B cell (primary cell): ENCODE measurements around the gene KIDINS220. TPM values are rescaled to one million over a fixed set of nuclear protein-coding genes. Genes with fewer than 3 reads are reported as not detected.

ENCODE experiments used
- ATAC-seq: fragments of 200-7000 bp; cut with Tn5 transposase; one replicate; pipeline ENCODE4 v1.10.0; 2021; ENCODE audit warnings: low read depth, mild to moderate bottlenecking, moderate number of reproducible peaks, moderate library complexity
- CTCF ChIA-PET: fragments of 350-600 bp; sonication (Branson Sonifier 250); formaldehyde crosslinking; loops from one replicate; lab custom pipeline; 2021; ENCODE audit warnings: antibody characterized with exemption, inconsistent platforms; lab: Charles Lee
- POLR2A ChIA-PET: fragments of 350-600 bp; sonication (Branson Sonifier 250); formaldehyde crosslinking; loops from one replicate; lab custom pipeline; 2021; ENCODE audit warnings: antibody characterized with exemption; lab: Charles Lee
- DNase-seq: peaks from one replicate; pipeline ENCODE4 v3.0.0; 2013
- H2AFZ ChIP-seq: 2 replicates; pipeline ENCODE4 v1.6.1; 2012; ENCODE audit warnings: mild to moderate bottlenecking, low read depth, low read length; ENCODE audit not compliant: insufficient read depth, poor library complexity, severe bottlenecking
- H3K27ac ChIP-seq, 2 donors: 1 replicate in 1 of 2; 2 replicates in 1 of 2; pipeline ENCODE4 v1.5.1; 2012 to 2013; ENCODE audit warnings: low read length in 2 of 2, mild to moderate bottlenecking in 2 of 2, moderate library complexity in 1 of 2
- H3K27me3 ChIP-seq, 4 experiments: fragments of 200-600 bp in 1 of 4; sonication (generic) in 1 of 4; replicated peaks in 1 of 4; 1 replicate in 2 of 4; 2 replicates in 2 of 4; pipeline versions ENCODE4 v1.6.1 to v1.7.0; 2013 to 2016; ENCODE audit warnings: low read length in 3 of 4, mild to moderate bottlenecking in 2 of 4, mixed read lengths in 1 of 4, moderate library complexity in 1 of 4; ENCODE audit not compliant: insufficient read depth in 4 of 4, control insufficient read depth in 3 of 4; ENCODE audit errors: control extremely low read depth in 1 of 4
- H3K36me3 ChIP-seq, 2 experiments: replicated peaks in 1 of 2; 1 replicate in 1 of 2; 2 replicates in 1 of 2; pipeline versions ENCODE4 v1.6.1 to v1.7.1; 2013; ENCODE audit warnings: low read length in 1 of 2; ENCODE audit not compliant: insufficient read depth in 2 of 2, control insufficient read depth in 1 of 2; ENCODE audit errors: control extremely low read depth in 1 of 2, extremely low read depth in 1 of 2
- H3K4me1 ChIP-seq, 2 donors: fragments of 200-600 bp in 1 of 2; sonication (generic) in 1 of 2; 1 replicate in 1 of 2; 2 replicates in 1 of 2; pipeline versions ENCODE4 v1.5.1 to v1.6.1; 2013 to 2017; ENCODE audit warnings: low read length in 2 of 2; ENCODE audit not compliant: control insufficient read depth in 2 of 2, insufficient read depth in 2 of 2
- H3K4me2 ChIP-seq: replicated peaks from 2 replicates; pipeline ENCODE3; 2012; ENCODE audit warnings: mild to moderate bottlenecking, low read depth, low read length; ENCODE audit not compliant: poor library complexity, severe bottlenecking
- H3K4me3 ChIP-seq, 5 experiments: fragments of 200-600 bp in 1 of 5; sonication (generic) in 1 of 5; 1 replicate in 3 of 5; 2 replicates in 2 of 5; pipeline versions ENCODE4 v1.5.1 to v1.7.0; 2011 to 2016; ENCODE audit warnings: low read length in 4 of 5, mild to moderate bottlenecking in 4 of 5, low read depth in 2 of 5, control low read depth in 1 of 5, moderate library complexity in 1 of 5; ENCODE audit not compliant: insufficient read depth in 1 of 5; ENCODE audit errors: control extremely low read depth in 1 of 5, extremely low read depth in 1 of 5
- H3K79me2 ChIP-seq: fragments of 200-600 bp; sonication (generic); one replicate; pipeline ENCODE4 v1.6.0; 2016; ENCODE audit warnings: low read length; ENCODE audit not compliant: control insufficient read depth, insufficient read depth
- H3K9ac ChIP-seq: fragments of 200-600 bp; sonication (generic); 2 replicates; pipeline ENCODE4 v1.6.1; 2017; ENCODE audit warnings: mild to moderate bottlenecking, low read length, moderate library complexity
- H3K9me3 ChIP-seq, 3 donors: one replicate each; pipeline versions ENCODE4 v1.6.1 to v1.7.1; 2013; ENCODE audit warnings: low read length in 2 of 3; ENCODE audit not compliant: control insufficient read depth in 2 of 3, insufficient read depth in 1 of 3; ENCODE audit errors: control extremely low read depth in 1 of 3
- H4K20me1 ChIP-seq: 2 replicates; pipeline ENCODE4 v1.6.0; 2012; ENCODE audit warnings: mild to moderate bottlenecking, low read length; ENCODE audit not compliant: insufficient read depth, control insufficient read depth, poor library complexity, severe bottlenecking
- H3K27ac Mint-ChIP-seq: one replicate; pipeline ENCODE4 v1.8.0; 2021; ENCODE audit warnings: mixed read lengths
- H3K27me3 Mint-ChIP-seq: one replicate; pipeline ENCODE4 v1.8.0; 2021; ENCODE audit warnings: mixed read lengths
- H3K4me1 Mint-ChIP-seq: one replicate; pipeline ENCODE4 v1.8.0; 2021; ENCODE audit warnings: mixed read lengths
- H3K4me3 Mint-ChIP-seq: one replicate; pipeline ENCODE4 v1.8.0; 2021; ENCODE audit warnings: mixed read lengths
- H3K9me3 Mint-ChIP-seq: one replicate; pipeline ENCODE4 v1.8.0; 2022; ENCODE audit warnings: mixed read lengths; ENCODE audit not compliant: insufficient read depth
- EZH2 ChIP-seq: IDR thresholded peaks from 2 replicates; pipeline ENCODE4 v1.6.1; 2012; ENCODE audit warnings: borderline replicate concordance, low read depth, mild to moderate bottlenecking, moderate library complexity, low read length; ENCODE audit not compliant: insufficient read depth, poor library complexity, severe bottlenecking
- WGBS: methylation state at CpG from one replicate; pipeline ENCODE4 v1.1.5; 2013; ENCODE audit warnings: missing lambda C conversion rate; ENCODE audit not compliant: insufficient coverage; 5-methylcytosine and 5-hydroxymethylcytosine counted together
- intact Hi-C: fragments of 100-400 bp; cut with micrococcal nuclease; formaldehyde crosslinking; loops from one replicate; pipeline ENCODE4 v1.10.0; 2022
- polyA plus RNA-seq: library from polyadenylated mRNA; depleted of rRNA; stranded (reverse); fragments of >200 nt; gene quantifications from 2 replicates; pipeline ENCODE4 v1.2.3, GENCODE V29; 2012
- total RNA-seq, 2 donors: library from RNA; stranded (reverse); fragments of 120-200 nt in 1 of 2; gene quantifications; 1 replicate in 1 of 2; 2 replicates in 1 of 2; pipeline versions ENCODE4 v1.2.3 to v1.2.4, GENCODE V29; 2013 to 2022
- TF ChIP-seq, protein P1 (sequence below): fragments of 200-600 bp; IDR thresholded peaks from one replicate; pipeline ENCODE4 v1.8.0; 2022; ENCODE audit warnings: antibody characterized with exemption, mild to moderate bottlenecking

KIDINS220 gene
- total and polyA plus RNA-seq, 2 donors (not counting 1 experiment from before 2014, with no cell fraction given) = 12.5 to 36.6 TPM

DNA sequence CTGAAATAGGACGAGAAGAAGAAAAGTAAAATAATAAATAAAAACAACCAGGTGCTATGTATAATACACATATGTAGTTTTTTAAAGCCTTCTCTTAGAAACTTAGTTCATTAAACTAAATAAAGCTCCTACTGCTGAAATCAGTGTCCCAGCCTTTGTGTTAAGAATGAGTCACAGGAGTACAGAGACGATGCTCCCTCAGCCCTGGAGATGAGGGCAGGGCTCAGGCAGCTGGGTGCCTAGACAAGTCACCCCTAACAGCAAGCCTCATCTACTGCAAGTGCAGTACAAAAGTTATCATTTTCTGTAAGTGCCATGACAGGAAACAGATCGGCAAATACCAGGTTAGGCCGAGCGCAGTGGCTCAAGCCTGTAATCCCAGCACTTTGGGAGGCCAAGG lies 18.2 kb downstream of the KIDINS220 start:
- POLR2A ChIA-PET = no interaction called here

DNA sequence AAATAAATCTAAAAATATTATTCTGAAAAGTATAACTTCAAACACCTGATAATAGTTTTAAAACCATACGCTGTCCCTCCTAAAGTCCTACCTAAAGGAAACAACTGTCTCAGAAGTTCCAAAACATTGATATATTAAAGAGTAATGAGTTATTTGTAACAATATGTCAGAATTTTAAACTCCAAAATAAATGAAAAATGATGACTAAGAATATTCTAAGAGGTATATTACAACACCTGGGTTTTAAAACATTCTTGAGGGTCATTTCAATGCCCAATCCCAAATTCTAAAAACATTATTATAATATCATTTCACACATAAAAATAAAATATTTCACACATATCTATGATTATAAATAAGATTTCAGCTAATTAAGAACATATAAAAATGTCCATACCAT lies 20.2 kb downstream of the KIDINS220 start:
- CTCF ChIA-PET = no interaction called here
- intact Hi-C loops = no loop called here

More for the DNA sequence above, 18.2 kb downstream of the KIDINS220 start:
- 96% methylated on average over 4 of the region's 5 CpGs for WGBS
- no peak overlapping the region for H3K9ac ChIP-seq
- H3K27me3 ChIP-seq = no peaks in the 10 kb centered on the region
- H3K27ac Mint-ChIP-seq = no peak overlapping the region
- H4K20me1 ChIP-seq = no peaks in the 10 kb centered on the region
- no peak for TF ChIP-seq EZH2
- TF ChIP-seq, protein P1, sequence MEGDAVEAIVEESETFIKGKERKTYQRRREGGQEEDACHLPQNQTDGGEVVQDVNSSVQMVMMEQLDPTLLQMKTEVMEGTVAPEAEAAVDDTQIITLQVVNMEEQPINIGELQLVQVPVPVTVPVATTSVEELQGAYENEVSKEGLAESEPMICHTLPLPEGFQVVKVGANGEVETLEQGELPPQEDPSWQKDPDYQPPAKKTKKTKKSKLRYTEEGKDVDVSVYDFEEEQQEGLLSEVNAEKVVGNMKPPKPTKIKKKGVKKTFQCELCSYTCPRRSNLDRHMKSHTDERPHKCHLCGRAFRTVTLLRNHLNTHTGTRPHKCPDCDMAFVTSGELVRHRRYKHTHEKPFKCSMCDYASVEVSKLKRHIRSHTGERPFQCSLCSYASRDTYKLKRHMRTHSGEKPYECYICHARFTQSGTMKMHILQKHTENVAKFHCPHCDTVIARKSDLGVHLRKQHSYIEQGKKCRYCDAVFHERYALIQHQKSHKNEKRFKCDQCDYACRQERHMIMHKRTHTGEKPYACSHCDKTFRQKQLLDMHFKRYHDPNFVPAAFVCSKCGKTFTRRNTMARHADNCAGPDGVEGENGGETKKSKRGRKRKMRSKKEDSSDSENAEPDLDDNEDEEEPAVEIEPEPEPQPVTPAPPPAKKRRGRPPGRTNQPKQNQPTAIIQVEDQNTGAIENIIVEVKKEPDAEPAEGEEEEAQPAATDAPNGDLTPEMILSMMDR = no peak
- H3K4me3 Mint-ChIP-seq = no peak overlapping the region
- no peaks in the 10 kb centered on the region for H3K9me3 Mint-ChIP-seq
- peaks cover 12 to 24% of the 10 kb centered on the region in 2 experiments for H3K36me3 ChIP-seq
- no peaks in the 10 kb centered on the region for H3K9me3 ChIP-seq
- H3K79me2 ChIP-seq = no peaks in the 10 kb centered on the region
- H3K4me1 Mint-ChIP-seq = no peaks in the 10 kb centered on the region
- no peak overlapping the region for H3K4me2 ChIP-seq
- no peak overlapping the region for H2AFZ ChIP-seq
- no peak overlapping the region for H3K27ac ChIP-seq
- no peak for ATAC-seq
- H3K4me1 ChIP-seq = no peaks in the 10 kb centered on the region
- H3K4me3 ChIP-seq = no peak overlapping the region
- intact Hi-C loops = no loop called here
- DNase-seq = no peak
- CTCF ChIA-PET = no interaction called here
- no peaks in the 10 kb centered on the region for H3K27me3 Mint-ChIP-seq

More for the DNA sequence above, 20.2 kb downstream of the KIDINS220 start:
- no peak for ATAC-seq
- H3K4me3 ChIP-seq = no peak overlapping the region
- peaks cover 15 to 27% of the 10 kb centered on the region in 2 experiments for H3K36me3 ChIP-seq
- H3K27me3 ChIP-seq = no peaks in the 10 kb centered on the region
- H4K20me1 ChIP-seq = no peaks in the 10 kb centered on the region
- Mint-ChIP-seq H3K27me3 (no peaks in the 10 kb centered on the region), H3K27ac (no peak overlapping the region), H3K9me3 (no peaks in the 10 kb centered on the region), H3K4me1 (no peaks in the 10 kb centered on the region), H3K4me3 (no peak overlapping the region)
- no CpG with 5 or more reads among the region's 1 CpG for WGBS
- POLR2A ChIA-PET = no interaction called here
- TF ChIP-seq EZH2 = no peak
- TF ChIP-seq, protein P1 = no peak
- no peaks in the 10 kb centered on the region for H3K79me2 ChIP-seq
- no peak overlapping the region for H3K27ac ChIP-seq
- H3K4me1 ChIP-seq = no peaks in the 10 kb centered on the region
- H3K9ac ChIP-seq = no peak overlapping the region
- no peaks in the 10 kb centered on the region for H3K9me3 ChIP-seq
- DNase-seq = no peak
- H2AFZ ChIP-seq = no peak overlapping the region
- no peak overlapping the region for H3K4me2 ChIP-seq
